GM21367 (cell line): ENCODE results near the gene PIK3R3.

Experiments used
- ATAC-seq: cut with Tn5 transposase; IDR thresholded peaks from one replicate; pipeline ENCODE4 v1.9.1; 2021; ENCODE audit not compliant: unreplicated experiment

The PIK3R3 gene

GRCh38 chr1:46158312-46159281 is 26.2 kb upstream of the PIK3R3 start:
- ATAC-seq: no peak

GRCh38 chr1:46157916-46158311 is 25.5 kb upstream of the PIK3R3 start:
- no peak for ATAC-seq

GRCh38 chr1:46153732-46154131 is 21.3 kb upstream of the PIK3R3 start:
- ATAC-seq: no peak

GRCh38 chr1:46153228-46153627 is 20.8 kb upstream of the PIK3R3 start:
- no peak for ATAC-seq

GRCh38 chr1:46152016-46152415 is 19.6 kb upstream of the PIK3R3 start:
- no peak for ATAC-seq

GRCh38 chr1:46150085-46150484 is 17.7 kb upstream of the PIK3R3 start:
- ATAC-seq: no peak

- no peak for ATAC-seq
Measured at GRCh38 chr1:46148318-46148717, 15.9 kb upstream of the PIK3R3 start.

DNA sequence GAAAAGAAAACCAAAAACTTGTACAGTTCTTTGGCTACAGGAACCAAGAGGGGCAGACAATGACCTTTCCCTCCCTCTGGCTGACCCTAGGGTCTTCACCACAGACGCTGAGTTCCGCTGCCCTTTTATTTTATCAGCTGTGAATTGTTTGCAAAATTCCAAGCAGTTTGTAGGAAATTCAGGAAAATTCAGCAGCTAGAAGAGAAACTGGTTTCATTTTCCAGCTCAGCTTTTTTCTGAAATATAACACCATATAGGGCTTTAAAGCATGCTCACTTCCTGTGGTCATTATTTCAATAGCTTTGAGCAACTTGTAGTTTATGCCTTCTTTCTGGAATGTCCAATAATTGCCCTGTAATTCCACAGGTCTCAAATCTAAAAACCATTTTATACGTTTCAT is 5.5 kb upstream of the PIK3R3 start:
- no peak for ATAC-seq

DNA sequence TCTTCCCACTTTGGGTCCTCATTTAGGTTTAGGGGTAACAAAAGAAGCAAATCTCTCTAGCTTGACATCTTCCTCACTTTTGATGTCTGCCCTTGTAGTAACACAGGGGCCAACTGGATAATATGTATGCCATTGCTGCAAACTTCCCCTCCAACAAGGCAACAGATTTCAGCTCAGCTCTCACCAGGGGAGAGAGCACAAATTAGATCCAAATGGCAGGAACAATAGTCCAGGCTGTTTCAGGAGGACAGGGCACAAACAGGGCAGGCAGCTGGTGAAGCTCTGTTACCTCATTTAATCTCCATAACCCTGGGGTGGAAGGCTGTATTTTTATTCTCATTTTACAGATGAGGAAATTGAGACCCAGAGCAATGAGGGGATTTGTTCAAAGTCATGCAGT is 4.3 kb upstream of the PIK3R3 start:
- ATAC-seq: no peak

GRCh38 chr1:46134660-46135331 is 2.4 kb upstream of the PIK3R3 start:
- no peak for ATAC-seq

DNA sequence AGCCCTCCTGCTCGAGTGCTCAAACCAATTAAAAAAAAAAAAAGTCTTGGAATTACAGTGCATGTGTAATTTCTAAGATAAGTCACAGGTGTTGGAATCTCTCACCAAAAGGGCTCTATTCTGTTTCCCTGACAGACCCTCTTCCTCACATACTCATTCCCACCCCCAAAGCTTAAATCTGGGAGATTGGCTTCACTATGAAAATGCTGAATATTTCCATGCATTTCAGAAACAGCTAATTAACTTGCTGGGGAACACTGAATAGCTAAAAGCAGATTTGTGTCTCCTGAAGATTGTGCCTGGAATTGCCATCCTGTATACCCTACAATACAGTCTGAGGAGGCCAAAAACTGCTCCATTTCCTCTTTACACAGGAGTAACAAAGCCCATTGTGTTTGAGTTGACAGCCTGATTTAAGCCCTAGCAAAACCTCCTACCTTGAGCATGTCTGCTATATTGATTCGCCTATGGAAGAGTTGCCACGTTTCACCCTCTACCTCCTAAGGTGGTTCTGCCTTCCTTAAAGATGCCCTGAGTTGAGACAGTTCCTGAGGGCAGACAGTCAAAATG is 1.4 kb upstream of the PIK3R3 start:
- ATAC-seq: no peak

- peak; percentile 39 for ATAC-seq
Measured at GRCh38 chr1:46133181-46133658, 791 bp upstream of the PIK3R3 start.

GRCh38 chr1:46131712-46132528 is 509 bp downstream of the PIK3R3 start:
- no peak for ATAC-seq

DNA sequence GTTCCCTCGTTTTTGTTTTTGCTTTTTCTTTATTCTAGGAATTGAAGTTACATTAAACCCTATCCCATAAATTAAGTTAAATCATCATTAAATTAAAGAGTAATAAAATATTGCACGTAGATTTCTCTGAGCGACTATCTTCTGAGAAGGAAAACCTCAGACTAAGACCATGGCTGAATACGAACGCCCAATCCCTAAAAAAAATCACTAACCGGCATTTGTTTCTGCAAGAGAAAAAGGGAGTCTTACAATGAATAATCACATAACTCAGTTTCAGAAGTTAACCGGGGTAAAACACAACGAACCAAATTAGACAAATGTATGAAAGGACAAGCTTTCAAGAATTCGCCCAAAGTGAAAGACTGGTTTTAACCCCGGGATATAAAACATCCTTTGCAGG is 1.3 kb downstream of the PIK3R3 start:
- no peak for ATAC-seq

- ATAC-seq: no peak
Measured at GRCh38 chr1:46130606-46131005, 1.8 kb downstream of the PIK3R3 start.

DNA sequence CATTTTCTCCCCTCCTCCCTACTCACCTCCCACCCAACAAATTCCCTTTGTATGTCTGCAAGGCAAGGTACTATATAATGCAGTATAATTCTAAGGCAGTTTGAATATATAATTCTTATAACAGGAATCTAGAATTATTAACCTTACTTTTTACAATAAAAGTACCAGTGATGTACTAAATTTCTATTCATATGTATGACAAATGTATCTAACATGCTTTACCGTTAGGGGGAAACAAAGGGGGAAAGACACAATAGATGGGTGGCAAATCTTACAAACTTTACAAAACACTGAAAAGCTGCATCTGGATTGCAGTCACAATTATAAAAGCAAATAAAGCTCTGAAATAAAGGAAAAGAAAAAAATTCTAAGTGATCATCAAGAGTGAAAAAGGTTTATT is 2.3 kb downstream of the PIK3R3 start:
- no peak for ATAC-seq

- ATAC-seq: no peak
Measured at GRCh38 chr1:46128344-46128743, 4.1 kb downstream of the PIK3R3 start.

GRCh38 chr1:46118856-46119255 is 13.6 kb downstream of the PIK3R3 start:
- ATAC-seq: no peak

- no peak for ATAC-seq
Measured at GRCh38 chr1:46117810-46118494, 14.5 kb downstream of the PIK3R3 start.

DNA sequence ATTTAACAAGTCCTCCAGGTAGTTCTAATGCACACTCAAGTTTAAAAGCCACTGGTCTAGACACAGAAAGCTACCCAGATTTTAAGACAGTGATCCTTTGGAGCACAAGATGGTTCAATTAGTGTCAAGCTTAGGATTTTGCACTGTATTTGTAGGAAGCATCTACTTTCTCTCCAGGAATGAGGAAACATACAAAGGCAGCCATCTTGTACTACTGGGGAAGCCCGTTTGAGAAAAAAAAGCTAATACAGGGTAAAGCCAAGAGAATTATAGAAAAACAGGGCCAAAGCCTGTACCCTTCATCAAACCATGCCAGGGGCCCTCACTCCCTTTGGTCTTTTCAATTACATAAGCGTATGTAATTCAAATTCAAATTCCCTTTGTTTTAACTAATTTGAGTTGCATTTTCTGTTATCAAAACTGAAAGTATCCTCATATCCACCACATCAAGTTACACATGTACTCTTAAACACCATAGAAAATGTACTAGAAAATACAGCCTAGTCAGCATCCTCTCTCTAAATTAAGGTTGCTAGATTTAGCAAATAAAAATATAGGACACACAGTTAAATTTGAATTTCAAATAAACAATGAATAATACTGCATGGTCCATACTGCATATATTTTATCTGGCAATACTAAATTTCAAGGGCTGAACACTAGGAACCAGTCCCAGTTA is 17.4 kb downstream of the PIK3R3 start:
- no peak for ATAC-seq
